A673 (cell line): Measurements from ENCODE around the gene SAMHD1. TPM values are rescaled to one million over a fixed set of nuclear protein-coding genes. Genes with fewer than 3 reads are reported as not detected.
"Not testable (repeated sequence)": the region's sequence is repeated elsewhere in the genome, so short reads cannot be mapped to it uniquely, and the experiment has no call there.

Experiments
- Bru-seq: library from RNA; stranded (reverse); fragments of 400-500 nt; gene quantifications from one replicate; lab custom pipeline; 2021; lab: Mats Ljungman, UMichigan
- BruChase-seq, 2 experiments: library from RNA; stranded (reverse); fragments of 400-500 nt; gene quantifications; one replicate each; lab custom pipeline; 2021; lab: Mats Ljungman, UMichigan
- BruUV-seq: library from RNA; stranded (reverse); fragments of 400-500 nt; replicated peaks from 2 replicates; lab custom pipeline; 2021; lab: Mats Ljungman, UMichigan
- CTCF ChIA-PET: fragments of 300-600 bp; sonication (Branson Sonifier 250); formaldehyde crosslinking; loops from one replicate; lab custom pipeline; 2022; ENCODE audit warnings: antibody characterized with exemption; lab: Charles Lee
- POLR2A ChIA-PET: fragments of 300-600 bp; sonication (Branson Sonifier 250); formaldehyde crosslinking; loops from one replicate; lab custom pipeline; 2022; ENCODE audit warnings: antibody characterized with exemption; ENCODE audit not compliant: low non-redundant PET; lab: Charles Lee
- DNase-seq: peaks from one replicate; pipeline ENCODE4 v3.0.0-alpha.2; 2015; ENCODE audit warnings: low spot score
- H3K27ac ChIP-seq: fragments of 200-600 bp; sonication (generic); 2 replicates; pipeline ENCODE4 v1.5.1; 2016; ENCODE audit warnings: mixed run types, low read depth, mild to moderate bottlenecking, mixed read lengths, antibody characterized with exemption, low read length; ENCODE audit not compliant: poor library complexity, severe bottlenecking
- H3K27me3 ChIP-seq: fragments of 200-600 bp; sonication (generic); replicated peaks from 2 replicates; pipeline ENCODE4 v1.6.1; 2017; ENCODE audit warnings: mixed run types, low read depth, mild to moderate bottlenecking, mixed read lengths, antibody characterized with exemption, low read length; ENCODE audit not compliant: insufficient read depth, poor library complexity
- H3K36me3 ChIP-seq: fragments of 200-600 bp; sonication (generic); 2 replicates; pipeline ENCODE4 v1.6.1; 2016; ENCODE audit warnings: mixed run types, mild to moderate bottlenecking, mixed read lengths, antibody characterized with exemption, low read length; ENCODE audit not compliant: insufficient read depth, poor library complexity, severe bottlenecking
- H3K4me1 ChIP-seq: fragments of 200-600 bp; sonication (generic); 2 replicates; pipeline ENCODE4 v1.6.1; 2017; ENCODE audit warnings: mixed run types, mild to moderate bottlenecking, mixed read lengths, antibody characterized with exemption, low read length; ENCODE audit not compliant: insufficient read depth, poor library complexity, severe bottlenecking
- H3K4me3 ChIP-seq: fragments of 200-600 bp; sonication (generic); 2 replicates; pipeline ENCODE4 v1.5.1; 2016; ENCODE audit warnings: low read depth, mixed run types, mild to moderate bottlenecking, mixed read lengths, low read length; ENCODE audit not compliant: poor library complexity, severe bottlenecking
- H3K9me3 ChIP-seq: fragments of 200-600 bp; sonication (generic); 2 replicates; pipeline ENCODE4 v1.6.1; 2016; ENCODE audit warnings: mixed run types, low read depth, mild to moderate bottlenecking, mixed read lengths, antibody characterized with exemption, low read length; ENCODE audit not compliant: poor library complexity, severe bottlenecking
- EZH2 ChIP-seq: fragments of 200-600 bp; sonication (generic); IDR thresholded peaks from 2 replicates; pipeline ENCODE4 v1.6.1; 2017; ENCODE audit warnings: borderline replicate concordance, low read depth, mild to moderate bottlenecking, mixed read lengths, antibody characterized with exemption, low read length; ENCODE audit not compliant: poor library complexity, severe bottlenecking
- intact Hi-C: fragments of 100-400 bp; cut with micrococcal nuclease; formaldehyde crosslinking; loops from one replicate; pipeline ENCODE4 v1.10.0; 2022; ENCODE audit not compliant: unreplicated experiment
- long read RNA-seq: library from polyadenylated mRNA; stranded (forward); transcript quantifications from one replicate; pipeline ENCODE4 v2.0.0, GENCODE V29; 2022
- total RNA-seq: library from RNA; stranded (reverse); gene quantifications from 2 replicates; pipeline ENCODE4 v1.2.3, GENCODE V29; 2021
- TF ChIP-seq, protein P1 (sequence below): fragments of 300-800, 200-600 bp; sonication (generic); conservative IDR thresholded peaks from 2 replicates; pipeline ENCODE4 v1.5.1; 2017; ENCODE audit warnings: low read depth, mild to moderate bottlenecking, antibody characterized with exemption, low read length, moderate library complexity, mixed read lengths

Gene SAMHD1
- total RNA-seq, result 10.0 and 10.9 TPM in 2 replicates
- Bru-seq, nascent RNA, result percentile 42 among the genes with signal in this experiment
- BruChase-seq, experiment 1, labeled RNA remaining after a 2-hour chase, result percentile 40 among the genes with signal in this experiment
- BruChase-seq, experiment 2, labeled RNA remaining after a 6-hour chase, result percentile 47 among the genes with signal in this experiment
- long read RNA-seq, full-length matches to known transcripts, result 5 of 11 reads
- long read RNA-seq, partial matches to known transcripts, result 1 of 11 reads
- long read RNA-seq, other reads (novel, unspliced or antisense), result 5 of 11 reads

DNA sequence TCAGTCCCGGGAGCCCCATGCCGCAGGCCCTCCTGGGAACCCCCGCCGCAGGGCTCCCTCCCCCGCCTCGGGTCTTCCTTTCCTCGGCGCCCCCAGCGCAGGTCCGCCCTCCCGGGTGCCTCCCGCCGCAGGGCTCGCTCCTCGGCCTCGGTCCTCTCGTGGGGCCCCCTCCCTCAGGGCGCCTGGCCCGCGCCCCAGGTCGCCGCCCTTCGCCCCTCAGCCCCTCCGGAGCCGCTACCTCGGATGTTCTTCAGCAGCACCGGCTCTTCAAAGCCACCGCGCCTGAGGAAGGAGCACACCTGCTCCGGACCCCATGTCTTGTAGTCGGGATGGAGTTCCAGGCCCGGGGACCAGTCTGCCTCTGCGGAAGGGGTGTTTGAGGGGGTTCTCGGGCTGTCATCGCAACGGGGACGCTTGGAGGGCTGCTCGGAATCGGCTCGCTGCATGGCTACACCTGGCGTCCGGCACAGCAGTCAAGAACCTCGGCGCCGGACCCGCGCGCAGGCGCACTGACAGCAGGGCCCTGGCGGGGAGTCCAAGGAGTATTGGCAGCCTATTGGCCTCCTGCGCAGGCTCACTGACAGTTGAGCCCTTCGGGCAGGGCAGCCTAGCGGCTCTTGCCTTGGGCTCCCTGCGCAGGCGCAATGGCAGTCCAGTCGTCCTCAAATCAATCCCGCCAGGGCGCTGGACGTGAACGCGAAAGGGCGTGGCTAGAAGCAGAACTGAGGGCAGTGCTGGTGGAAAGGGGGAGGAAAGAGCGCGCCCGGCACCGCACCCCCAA lies at the start of gene SAMHD1:
Gene SAMHD1, minus strand, starts transcription at position 511 of the 781 bp plus-strand sequence. Its CDS starts 65 bp downstream, at position 446.
- CTCF ChIA-PET, result no interaction called here

DNA sequence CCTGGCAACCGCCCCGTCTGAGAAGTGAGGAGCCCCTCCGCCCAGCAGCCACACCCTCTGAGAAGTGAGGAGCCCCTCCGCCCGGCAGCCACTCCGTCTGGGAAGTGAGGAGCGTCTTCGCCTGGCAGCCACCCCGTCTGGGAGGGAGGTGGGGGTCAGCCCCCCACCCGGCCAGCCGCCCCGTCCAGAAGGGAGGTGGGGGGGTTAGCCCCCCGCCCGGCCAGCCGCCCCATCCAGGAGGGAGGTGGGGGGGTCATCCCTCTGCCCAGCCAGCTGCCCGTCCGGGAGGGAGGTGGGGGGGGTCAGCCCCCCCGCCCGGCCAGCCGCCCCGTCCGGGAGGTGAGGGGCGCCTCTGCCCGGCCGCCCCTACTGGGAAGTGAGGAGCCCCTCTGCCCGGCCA lies 48.7 kb upstream of the SAMHD1 start:
- not testable (repeated sequence) for BruUV-seq, DNase-seq

More for the DNA sequence above, at the start of gene SAMHD1:
- H3K27ac ChIP-seq, result no peak within 1 kb of the TSS
- intact Hi-C loops, result no loop called here
- no peaks in the 10 kb centered on the region for H3K4me1 ChIP-seq
- peak; percentile 92 for DNase-seq
- H3K36me3 ChIP-seq, result no peaks in the 10 kb centered on the region
- no peaks in the 10 kb centered on the region for H3K9me3 ChIP-seq
- H3K27me3 ChIP-seq, result no peaks in the 10 kb centered on the region
- TF ChIP-seq EZH2, result no peak
- POLR2A ChIA-PET, result no interaction called here
- H3K4me3 ChIP-seq, result peak within 1 kb of the TSS; percentile 80
- BruUV-seq, result no TSS peak

DNA sequence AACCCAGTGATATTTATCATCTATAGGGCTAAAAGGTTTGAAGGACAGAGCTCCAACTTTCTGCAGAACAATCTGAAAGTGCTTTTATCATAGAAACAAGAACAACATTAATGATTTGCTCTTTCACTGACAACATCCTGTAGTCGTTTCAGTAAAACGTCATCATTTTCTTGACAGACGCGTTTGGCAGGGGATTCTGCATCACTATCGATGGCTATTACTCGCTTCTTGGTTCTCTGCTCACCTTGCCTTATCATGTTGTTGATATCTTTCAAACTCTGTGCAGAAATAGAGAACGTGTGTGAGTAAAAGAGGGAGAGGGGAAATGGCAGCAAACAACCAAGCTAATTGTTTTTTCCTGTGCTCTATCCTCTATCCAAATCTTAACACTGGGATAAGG lies 47.1 kb upstream of the SAMHD1 start:
- Histone ChIP-seq H3K4me3 (no peak overlapping the region), H3K4me1 (no peaks in the 10 kb centered on the region), H3K27ac (no peak overlapping the region), H3K27me3 (no peaks in the 10 kb centered on the region), H3K9me3 (no peaks in the 10 kb centered on the region), H3K36me3 (peaks cover 38% of the 10 kb centered on the region)
- ChIA-PET CTCF (interaction anchor here (0.6 kb wide), 1 partner anchor 860 kb away, joined by 3 read pairs; no protein-coding TSS in a partner anchor), POLR2A (no interaction called here)
- intact Hi-C loops, result no loop called here
- no peak for TF ChIP-seq EZH2
- TF ChIP-seq, protein P1, sequence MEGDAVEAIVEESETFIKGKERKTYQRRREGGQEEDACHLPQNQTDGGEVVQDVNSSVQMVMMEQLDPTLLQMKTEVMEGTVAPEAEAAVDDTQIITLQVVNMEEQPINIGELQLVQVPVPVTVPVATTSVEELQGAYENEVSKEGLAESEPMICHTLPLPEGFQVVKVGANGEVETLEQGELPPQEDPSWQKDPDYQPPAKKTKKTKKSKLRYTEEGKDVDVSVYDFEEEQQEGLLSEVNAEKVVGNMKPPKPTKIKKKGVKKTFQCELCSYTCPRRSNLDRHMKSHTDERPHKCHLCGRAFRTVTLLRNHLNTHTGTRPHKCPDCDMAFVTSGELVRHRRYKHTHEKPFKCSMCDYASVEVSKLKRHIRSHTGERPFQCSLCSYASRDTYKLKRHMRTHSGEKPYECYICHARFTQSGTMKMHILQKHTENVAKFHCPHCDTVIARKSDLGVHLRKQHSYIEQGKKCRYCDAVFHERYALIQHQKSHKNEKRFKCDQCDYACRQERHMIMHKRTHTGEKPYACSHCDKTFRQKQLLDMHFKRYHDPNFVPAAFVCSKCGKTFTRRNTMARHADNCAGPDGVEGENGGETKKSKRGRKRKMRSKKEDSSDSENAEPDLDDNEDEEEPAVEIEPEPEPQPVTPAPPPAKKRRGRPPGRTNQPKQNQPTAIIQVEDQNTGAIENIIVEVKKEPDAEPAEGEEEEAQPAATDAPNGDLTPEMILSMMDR, result no peak
- no TSS peak for BruUV-seq
- DNase-seq, result no peak

More for the DNA sequence above, 48.7 kb upstream of the SAMHD1 start:
- peaks cover 33% of the 10 kb centered on the region for H3K36me3 ChIP-seq
- H3K27ac ChIP-seq, CTCF ChIA-PET, H3K4me1 ChIP-seq, POLR2A ChIA-PET, H3K9me3 ChIP-seq, H3K4me3 ChIP-seq, intact Hi-C loops, H3K27me3 ChIP-seq: not testable (repeated sequence)

DNA sequence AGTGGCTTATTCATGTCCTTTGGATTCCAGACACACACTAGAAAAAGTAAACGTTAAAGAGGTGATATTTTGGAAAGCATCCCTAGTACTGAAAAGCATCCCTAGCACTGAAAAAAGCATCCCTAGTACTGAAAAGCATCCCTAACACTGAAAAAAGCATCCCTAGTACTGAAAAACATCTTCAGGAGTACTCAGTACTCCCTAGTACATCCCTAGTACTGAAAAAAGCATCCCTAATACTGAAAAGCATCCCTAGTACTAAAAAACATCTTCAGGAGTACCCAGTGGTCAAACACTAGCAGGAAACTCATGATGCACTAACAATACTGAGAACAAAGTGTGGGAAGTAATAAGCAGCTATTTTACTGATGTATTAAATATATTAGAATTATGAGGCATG lies 45.6 kb upstream of the SAMHD1 start:
- Histone ChIP-seq H3K27me3 (no peaks in the 10 kb centered on the region), H3K36me3 (peaks cover 26% of the 10 kb centered on the region), H3K27ac (no peak overlapping the region), H3K4me3 (no peak overlapping the region), H3K9me3 (peaks cover 5% of the 10 kb centered on the region), H3K4me1 (no peaks in the 10 kb centered on the region)
- intact Hi-C loops, result no loop called here
- no peak for DNase-seq
- ChIA-PET POLR2A (no interaction called here), CTCF (no interaction called here)
- TF ChIP-seq, protein P1, result no peak
- no peak for TF ChIP-seq EZH2
- no TSS peak for BruUV-seq

DNA sequence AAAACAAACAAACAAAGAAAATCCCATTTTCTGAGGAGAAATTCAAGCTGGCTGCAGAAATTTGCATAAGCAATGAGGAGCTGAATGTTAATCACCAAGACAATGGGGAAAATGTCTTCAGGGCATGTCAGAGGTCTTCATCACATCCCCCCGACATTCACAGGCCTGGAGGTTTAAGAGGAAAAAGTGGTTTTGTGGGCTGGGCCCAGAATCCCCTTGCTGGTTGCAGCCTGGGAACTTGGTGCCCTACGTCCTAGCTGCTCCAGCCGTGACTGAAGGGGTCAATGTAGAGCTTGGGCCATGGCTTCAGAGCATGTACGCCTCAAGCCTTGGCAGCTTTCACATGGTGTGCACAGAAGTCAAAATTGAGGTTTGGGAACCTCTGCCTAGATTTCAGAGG lies 42.7 kb upstream of the SAMHD1 start:
- H3K4me1 ChIP-seq, H3K9me3 ChIP-seq, H3K27me3 ChIP-seq, intact Hi-C loops, H3K27ac ChIP-seq, POLR2A ChIA-PET, CTCF ChIA-PET, H3K4me3 ChIP-seq, BruUV-seq, DNase-seq: not testable (repeated sequence)
- H3K36me3 ChIP-seq, result peaks cover 26% of the 10 kb centered on the region
